ENCODE measurements around the gene JMJD8.
"Not testable (repeated sequence)": the region's sequence is repeated elsewhere in the genome, so short reads cannot be mapped to it uniquely, and the experiment has no call there.

JMJD8 gene

DNA sequence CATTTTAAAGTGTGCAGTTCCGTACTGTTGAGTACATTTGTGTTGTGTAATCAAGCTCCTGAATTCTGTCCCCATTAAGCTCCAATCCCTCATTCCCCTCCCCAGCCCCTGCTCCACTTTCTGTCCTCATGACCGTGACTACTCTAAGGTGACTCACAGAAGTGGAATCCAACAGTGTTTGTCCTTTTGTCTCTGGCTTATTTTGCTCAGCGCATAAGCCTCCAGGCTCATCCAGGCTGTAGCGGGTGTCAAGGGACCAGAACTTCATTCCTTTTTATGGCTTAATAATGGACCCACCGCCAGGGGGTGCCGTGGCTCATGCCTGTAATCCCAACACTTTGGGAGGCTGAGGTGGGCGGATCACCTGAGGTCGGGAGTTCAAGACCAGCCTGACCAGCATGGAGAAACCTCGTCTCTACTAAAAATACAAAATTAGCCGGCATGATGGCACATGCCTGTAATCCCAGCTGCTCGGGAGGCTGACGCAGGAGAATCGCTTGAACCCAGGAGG, 28.7 kb upstream of the JMJD8 start:
- peak; percentile 43; the same call in 1 of the 2 replicates for TF ChIP-seq CTCF (IDR thresholded peaks at IDR 0.05; ENCODE audit: borderline replicate concordance, insufficient read depth, low read depth, low read length)
- H3K4me3 ChIP-seq (ENCODE audit: low read depth, low read length): not testable (repeated sequence)

DNA sequence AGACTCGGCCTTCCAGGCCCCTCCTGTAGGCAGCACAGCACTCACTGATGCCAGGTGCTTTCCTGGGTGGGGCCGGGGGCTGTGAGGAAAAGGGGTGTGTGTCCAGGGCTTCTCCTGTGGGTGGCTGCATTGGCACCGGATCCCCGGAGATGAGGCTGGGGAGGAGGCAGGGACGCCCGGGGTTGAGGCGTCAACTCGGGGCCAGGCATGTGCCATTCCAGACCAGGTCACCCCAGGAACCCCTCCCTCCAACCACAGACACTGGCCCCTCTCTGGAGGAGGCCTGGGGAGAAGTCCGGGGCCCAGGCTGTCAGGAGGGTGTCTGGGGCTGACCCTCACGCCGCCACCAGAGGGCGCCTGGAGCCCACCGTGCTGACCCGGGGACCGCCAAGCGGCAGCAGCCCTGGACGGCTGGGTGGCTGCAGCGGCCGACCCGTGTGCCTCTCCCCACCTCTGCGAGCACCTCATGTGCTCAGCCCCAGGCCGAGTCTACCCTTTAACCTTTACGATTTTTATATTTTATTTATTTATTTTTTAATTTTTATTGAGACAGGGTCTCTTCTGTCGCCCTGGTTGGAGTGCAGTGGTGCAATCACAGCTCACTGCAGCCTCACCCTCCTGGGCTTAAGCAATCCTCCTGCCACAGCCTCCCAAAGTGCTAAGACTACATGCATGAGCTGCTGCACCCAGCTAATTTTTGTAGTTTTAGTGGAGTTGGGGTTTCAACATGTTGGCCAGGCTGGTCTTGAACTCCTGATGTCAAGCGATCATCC, 27.6 kb upstream of the JMJD8 start:
- TF ChIP-seq CTCF (IDR thresholded peaks at IDR 0.05; ENCODE audit: borderline replicate concordance, insufficient read depth, low read depth, low read length): peak; percentile 94
- H3K4me3 ChIP-seq (ENCODE audit: low read depth, low read length): no peak overlapping the region

DNA sequence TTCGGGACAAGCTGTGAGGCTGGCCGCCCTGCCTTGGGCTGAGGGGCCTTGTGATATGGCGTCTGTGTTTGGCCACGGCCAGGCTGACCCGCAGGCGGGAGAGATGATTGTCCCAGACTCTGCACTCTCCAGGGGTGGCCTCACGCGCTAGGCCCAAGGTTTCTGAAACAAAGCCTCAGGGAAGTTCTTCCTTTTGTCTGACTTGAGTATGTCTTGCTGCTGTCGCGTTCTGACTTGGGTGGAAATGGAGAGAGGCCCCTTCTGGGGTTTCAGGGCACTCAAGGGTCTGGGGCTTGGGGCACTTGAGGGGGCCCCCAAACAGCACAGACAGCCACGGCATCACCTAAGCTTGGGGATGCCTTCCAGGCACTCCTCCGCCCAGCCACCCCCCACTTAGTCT, 26.9 kb upstream of the JMJD8 start:
- H3K4me3 ChIP-seq (ENCODE audit: low read depth, low read length): no peak overlapping the region
- TF ChIP-seq CTCF (IDR thresholded peaks at IDR 0.05; ENCODE audit: borderline replicate concordance, insufficient read depth, low read depth, low read length): no peak

DNA sequence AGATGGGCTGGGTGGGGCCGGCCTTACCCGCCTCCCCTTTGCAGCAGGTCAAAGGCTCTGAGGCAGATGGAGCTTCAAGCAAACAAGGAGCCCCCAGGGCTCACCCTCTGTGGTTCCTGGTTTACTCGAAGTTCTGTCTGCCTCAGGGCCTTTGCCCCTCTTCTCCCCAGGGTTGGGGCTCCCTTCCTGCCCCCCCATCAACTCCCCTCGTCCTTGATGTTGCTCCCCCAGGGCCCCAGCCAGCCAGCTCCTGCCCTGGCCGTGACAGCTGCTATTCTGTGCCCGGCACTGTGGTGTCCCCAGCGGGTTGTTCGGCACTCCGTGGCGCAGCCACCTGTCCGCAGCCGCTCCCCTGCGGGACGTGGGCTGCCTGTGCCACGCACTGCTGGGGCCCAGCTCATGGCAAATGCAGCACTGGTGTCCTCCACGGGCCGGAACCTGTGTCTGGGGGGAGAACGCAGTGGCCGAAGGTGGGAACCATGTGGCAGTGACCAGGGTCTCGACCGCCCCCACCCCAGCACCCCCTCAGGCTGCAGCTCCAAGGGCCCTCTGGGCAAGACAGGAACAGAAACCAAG, 26.5 kb upstream of the JMJD8 start:
- H3K4me3 ChIP-seq (ENCODE audit: low read depth, low read length): no peak overlapping the region
- TF ChIP-seq CTCF (IDR thresholded peaks at IDR 0.05; ENCODE audit: borderline replicate concordance, insufficient read depth, low read depth, low read length): no peak

- TF ChIP-seq CTCF (IDR thresholded peaks at IDR 0.05; ENCODE audit: borderline replicate concordance, insufficient read depth, low read depth, low read length): no peak
- no peak overlapping the region for H3K4me3 ChIP-seq (ENCODE audit: low read depth, low read length)
These were observed 25.7 kb upstream of the JMJD8 start for GRCh38 chr16:709566-710499.

DNA sequence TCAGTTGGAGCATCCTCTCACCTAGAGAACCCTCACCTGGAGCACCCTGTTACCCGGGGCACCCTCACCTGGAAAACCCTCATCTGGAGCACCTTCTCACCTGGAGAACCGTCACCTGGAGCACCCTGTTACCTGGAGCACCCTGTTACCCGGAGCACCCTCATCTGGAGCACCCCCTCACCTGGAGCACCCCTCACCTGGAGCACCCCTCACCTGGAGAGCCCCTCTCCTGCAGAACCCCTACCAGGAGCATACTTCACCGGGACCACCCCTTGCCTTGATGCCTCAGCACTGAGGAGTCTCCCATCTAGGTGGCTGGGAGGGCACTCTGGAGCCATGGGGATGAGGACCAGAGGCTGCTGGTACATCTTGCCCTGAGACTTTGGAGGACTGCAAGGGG, 24.8 kb upstream of the JMJD8 start:
- no peak for TF ChIP-seq CTCF (IDR thresholded peaks at IDR 0.05; ENCODE audit: borderline replicate concordance, insufficient read depth, low read depth, low read length)
- no peak overlapping the region for H3K4me3 ChIP-seq (ENCODE audit: low read depth, low read length)

Measured in GM12875 (cell line).